Type B pancreatic cell (in vitro differentiated cells): Measurements from ENCODE around the gene BTG1. TPM values are rescaled to one million over a fixed set of nuclear protein-coding genes. Genes with fewer than 3 reads are reported as not detected.

ENCODE experiments used
- DNase-seq: peaks from one replicate; pipeline ENCODE4 v3.0.0; 2021; ENCODE audit warnings: mixed read lengths; ENCODE audit not compliant: unreplicated experiment; ENCODE audit errors: extremely low spot score
- H3K27ac Mint-ChIP-seq: 2 replicates; pipeline ENCODE4 v1.8.0; 2021; ENCODE audit warnings: mild to moderate bottlenecking, mixed read lengths
- H3K27me3 Mint-ChIP-seq: 2 replicates; pipeline ENCODE4 v1.8.0; 2021; ENCODE audit warnings: mixed read lengths
- H3K36me3 Mint-ChIP-seq: 2 replicates; pipeline ENCODE4 v1.8.0; 2021; ENCODE audit warnings: mixed read lengths
- H3K4me1 Mint-ChIP-seq: one replicate; pipeline ENCODE4 v1.8.0; 2021; ENCODE audit warnings: mixed read lengths; ENCODE audit not compliant: unreplicated experiment
- H3K4me3 Mint-ChIP-seq: 2 replicates; pipeline ENCODE4 v1.8.0; 2021; ENCODE audit warnings: mild to moderate bottlenecking, mixed read lengths
- H3K9me3 Mint-ChIP-seq: 2 replicates; pipeline ENCODE4 v1.8.0; 2021; ENCODE audit warnings: mixed read lengths
- CTCF ChIP-seq: fragments of 200-600 bp; sonication (generic); conservative IDR thresholded peaks from 2 replicates; pipeline ENCODE4 v1.5.0; 2021; ENCODE audit warnings: antibody characterized with exemption, mild to moderate bottlenecking
- total RNA-seq: library from RNA; stranded (reverse); gene quantifications from 2 replicates; pipeline ENCODE4 v1.2.1, GENCODE V29; 2021; ENCODE audit warnings: low replicate concordance

BTG1 gene
- total RNA-seq, 1 donor from 2014 or later = 116 TPM

- no peak for DNase-seq
- TF ChIP-seq CTCF = no peak
- peaks cover 5% of the 10 kb centered on the region for H3K4me1 Mint-ChIP-seq
- no peak overlapping the region for H3K27ac Mint-ChIP-seq
- no peaks in the 10 kb centered on the region for H3K27me3 Mint-ChIP-seq
- H3K36me3 Mint-ChIP-seq = peaks cover 25% of the 10 kb centered on the region
- peaks cover 7% of the 10 kb centered on the region for H3K9me3 Mint-ChIP-seq
- no peak overlapping the region for H3K4me3 Mint-ChIP-seq
Measured at GRCh38 chr12:92123780-92124688, 21.6 kb downstream of the BTG1 start.

- H3K4me3 Mint-ChIP-seq = no peak overlapping the region
- TF ChIP-seq CTCF = no peak
- no peaks in the 10 kb centered on the region for H3K27me3 Mint-ChIP-seq
- peaks cover 27% of the 10 kb centered on the region for H3K36me3 Mint-ChIP-seq
- peaks cover 5% of the 10 kb centered on the region for H3K4me1 Mint-ChIP-seq
- H3K9me3 Mint-ChIP-seq = peaks cover 7% of the 10 kb centered on the region
- H3K27ac Mint-ChIP-seq = no peak overlapping the region
- no peak for DNase-seq
Measured at GRCh38 chr12:92122941-92123779, 22.5 kb downstream of the BTG1 start.

DNA sequence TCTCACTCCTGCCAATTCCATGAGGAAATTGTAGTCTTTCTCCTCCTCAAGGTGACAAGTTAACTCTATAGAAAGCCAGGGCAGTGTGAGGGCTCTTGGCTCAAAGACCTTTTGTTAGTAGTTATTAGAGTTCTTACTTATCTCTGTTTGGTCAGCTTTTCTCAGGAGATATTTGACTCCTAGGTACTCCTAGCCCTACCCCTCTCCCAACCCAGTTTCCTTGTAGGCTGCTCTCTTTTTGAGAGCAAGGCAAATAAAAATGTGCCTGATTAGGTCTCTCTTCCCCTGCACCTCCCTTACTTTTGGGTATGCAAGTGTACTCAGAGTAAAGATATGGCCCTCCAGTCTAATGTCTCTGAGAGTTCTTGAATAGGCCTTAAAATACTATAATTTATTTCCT, 23.8 kb downstream of the BTG1 start:
- Mint-ChIP-seq H3K27me3 (no peaks in the 10 kb centered on the region), H3K4me1 (peaks cover 2% of the 10 kb centered on the region), H3K4me3 (no peak overlapping the region), H3K9me3 (peaks cover 7% of the 10 kb centered on the region), H3K27ac (no peak overlapping the region), H3K36me3 (peaks cover 25% of the 10 kb centered on the region)
- TF ChIP-seq CTCF = no peak
- DNase-seq = no peak

DNA sequence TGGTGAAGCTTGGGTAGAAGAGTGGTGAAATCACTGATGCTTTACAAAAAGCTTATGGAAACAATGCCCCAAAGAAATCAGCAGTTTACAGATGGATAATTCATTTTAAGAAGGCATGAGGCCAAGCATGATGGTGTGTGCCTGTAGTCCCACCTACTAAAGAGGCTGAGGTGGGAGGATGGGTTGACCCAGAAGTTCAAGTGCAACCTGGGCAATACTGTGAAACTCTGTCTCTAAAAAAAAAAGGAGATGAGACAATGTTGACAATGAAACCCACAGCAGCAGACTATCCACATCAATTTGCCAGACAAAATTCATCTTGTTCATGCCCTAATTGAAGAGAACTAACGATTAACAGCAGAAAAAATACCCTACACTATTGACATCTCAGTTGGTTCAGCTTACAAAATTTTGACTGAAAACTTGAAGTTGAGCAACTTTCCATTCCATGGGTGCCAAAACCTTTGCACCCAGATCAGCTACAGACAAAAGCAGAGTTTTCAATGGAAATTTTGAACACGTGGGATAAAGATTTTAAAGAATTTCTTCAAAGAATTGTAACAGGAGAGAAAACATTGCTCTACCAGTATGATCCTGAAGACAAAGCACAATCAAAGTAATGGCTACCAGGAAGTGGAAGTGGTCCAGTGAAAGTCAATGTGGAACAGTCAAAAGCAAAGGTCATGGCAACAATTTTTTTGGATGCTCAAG, 26.7 kb downstream of the BTG1 start:
- Mint-ChIP-seq H3K36me3 (peaks cover 24% of the 10 kb centered on the region), H3K4me1 (no peaks in the 10 kb centered on the region), H3K27me3 (no peaks in the 10 kb centered on the region), H3K4me3 (no peak overlapping the region), H3K27ac (no peak overlapping the region), H3K9me3 (peaks cover 7% of the 10 kb centered on the region)
- TF ChIP-seq CTCF = no peak
- no peak for DNase-seq

- Mint-ChIP-seq H3K36me3 (peaks cover 12% of the 10 kb centered on the region), H3K27me3 (no peaks in the 10 kb centered on the region), H3K4me3 (no peak overlapping the region), H3K9me3 (no peaks in the 10 kb centered on the region), H3K4me1 (peaks cover 13% of the 10 kb centered on the region), H3K27ac (no peak overlapping the region)
- DNase-seq = no peak
- TF ChIP-seq CTCF = no peak
Measured at GRCh38 chr12:92114834-92115233, 30.8 kb downstream of the BTG1 start.
